NCI-H1417 treated with DMSO at 0.1 percent for 48 hours (cell line): ENCODE results near the gene SIK2.
A peak's percentile ranks its signal among the peaks of the same experiment; 100 is the strongest.

Experiments used
- DNase-seq: peaks from one replicate; lab custom pipeline; 2025; lab: John Stamatoyannopoulos, UW

SIK2 gene

DNA sequence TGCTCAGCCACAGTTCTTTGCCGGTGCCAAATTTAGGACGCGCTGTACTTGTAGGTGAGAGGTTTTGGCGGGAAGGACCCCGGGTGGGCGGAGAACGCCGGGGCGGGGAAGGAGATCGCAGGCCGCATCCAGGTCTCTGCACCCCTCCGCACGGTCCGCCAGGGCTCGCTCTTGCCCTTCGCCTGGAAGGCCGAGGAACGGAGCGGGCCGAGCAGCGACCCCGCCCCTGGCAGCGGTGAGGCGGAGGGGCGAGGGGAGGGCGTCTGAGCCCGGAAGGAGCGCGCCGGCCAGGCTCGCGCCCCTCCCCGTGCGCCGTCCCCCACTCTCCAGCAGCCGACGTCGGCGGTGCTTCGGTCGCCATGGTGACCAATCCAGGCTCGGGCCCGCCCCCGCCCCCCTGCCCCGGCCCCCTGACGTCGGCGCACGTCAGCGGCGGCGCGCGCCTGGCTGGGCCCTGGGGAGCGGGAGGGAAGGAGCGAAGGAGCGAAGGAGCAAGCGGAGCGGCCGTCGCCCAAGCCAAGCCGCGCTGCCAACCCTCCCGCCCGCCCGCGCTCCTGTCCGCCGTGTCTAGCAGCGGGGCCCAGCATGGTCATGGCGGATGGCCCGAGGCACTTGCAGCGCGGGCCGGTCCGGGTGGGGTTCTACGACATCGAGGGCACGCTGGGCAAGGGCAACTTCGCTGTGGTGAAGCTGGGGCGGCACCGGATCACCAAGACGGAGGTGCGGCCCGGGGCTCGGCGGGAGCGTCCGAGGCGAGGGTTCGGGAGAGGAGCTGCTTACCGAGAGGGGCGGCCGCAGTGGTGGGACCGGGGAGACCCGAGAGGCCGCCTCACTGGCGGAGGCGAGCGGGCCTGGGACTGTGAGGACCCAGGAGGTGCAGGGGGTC, at the start of gene SIK2:
TSS of gene SIK2 (plus strand) at position 471 of the 886 bp plus-strand sequence. CDS start at position 586, 115 bp downstream.
- peak; percentile 89 for DNase-seq

DNA sequence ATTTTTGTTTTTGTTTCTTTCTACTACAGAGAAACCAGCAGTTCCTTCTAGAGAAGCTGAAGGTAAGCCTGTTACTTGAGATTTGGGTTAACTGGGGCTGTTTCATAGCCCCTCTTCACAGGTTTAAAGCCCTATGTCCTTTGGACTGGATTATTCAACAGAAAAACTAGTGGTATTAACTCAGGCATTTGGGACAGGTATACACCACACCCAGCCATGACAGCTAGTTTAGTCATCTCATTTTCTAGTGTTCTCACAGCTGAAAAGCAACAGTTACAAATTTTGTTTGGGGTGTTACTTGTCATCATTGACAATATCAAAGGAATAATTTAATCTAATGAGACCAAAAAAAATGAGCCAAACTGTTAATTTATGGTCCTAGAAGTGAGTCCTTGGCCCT, 47.7 kb upstream of the SIK2 start:
- DNase-seq = no peak

DNA sequence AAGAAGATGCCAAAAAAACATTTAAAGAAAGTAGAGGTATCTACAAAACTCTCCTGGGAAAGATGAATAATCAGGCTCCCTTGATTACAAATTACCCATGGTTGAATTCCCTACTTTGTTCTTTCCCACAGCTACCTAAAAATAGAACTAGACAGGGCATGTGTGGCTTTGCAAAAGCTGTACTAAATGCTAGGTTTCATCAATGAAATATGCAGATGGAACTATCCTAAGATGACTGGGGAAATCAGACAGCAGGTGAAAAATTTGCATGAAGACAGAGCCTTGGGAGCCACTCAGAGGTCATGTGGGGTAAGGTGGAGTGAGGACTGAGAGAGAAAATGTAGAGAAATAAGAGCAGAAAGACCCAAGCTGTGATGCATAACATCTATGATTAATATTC, 47.0 kb upstream of the SIK2 start:
- no peak for DNase-seq

DNA sequence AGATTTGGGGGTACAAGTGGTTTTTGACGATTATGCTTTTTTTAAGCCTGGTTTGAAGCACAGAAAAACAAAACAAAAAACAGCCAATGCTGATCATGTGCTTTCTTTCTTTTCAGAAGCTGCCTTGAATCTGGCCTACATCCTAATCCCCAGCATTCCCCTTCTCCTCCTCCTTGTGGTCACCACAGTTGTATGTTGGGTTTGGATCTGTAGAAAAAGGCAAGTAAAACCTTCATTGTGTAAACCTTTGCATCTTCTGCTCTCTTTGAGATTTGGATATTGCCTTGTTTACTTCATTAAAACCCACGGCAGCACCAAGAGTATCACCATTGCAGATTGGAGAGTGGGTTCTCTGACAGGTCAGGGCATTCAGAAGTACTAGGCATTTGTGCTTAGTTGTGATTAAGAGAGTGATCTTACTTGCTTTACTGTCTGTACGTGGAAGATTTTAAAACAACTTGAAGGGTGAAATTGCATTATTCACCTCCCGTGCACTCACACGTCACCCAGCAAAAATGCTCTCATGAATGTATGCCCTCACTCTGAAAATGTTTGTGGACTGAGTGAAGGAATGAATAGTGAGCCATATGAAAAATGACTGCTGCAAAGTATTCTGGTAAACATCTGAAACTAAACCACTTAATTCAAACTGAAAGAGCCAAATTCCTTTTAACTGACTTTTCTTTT, 44.7 kb upstream of the SIK2 start:
- DNase-seq = no peak

DNA sequence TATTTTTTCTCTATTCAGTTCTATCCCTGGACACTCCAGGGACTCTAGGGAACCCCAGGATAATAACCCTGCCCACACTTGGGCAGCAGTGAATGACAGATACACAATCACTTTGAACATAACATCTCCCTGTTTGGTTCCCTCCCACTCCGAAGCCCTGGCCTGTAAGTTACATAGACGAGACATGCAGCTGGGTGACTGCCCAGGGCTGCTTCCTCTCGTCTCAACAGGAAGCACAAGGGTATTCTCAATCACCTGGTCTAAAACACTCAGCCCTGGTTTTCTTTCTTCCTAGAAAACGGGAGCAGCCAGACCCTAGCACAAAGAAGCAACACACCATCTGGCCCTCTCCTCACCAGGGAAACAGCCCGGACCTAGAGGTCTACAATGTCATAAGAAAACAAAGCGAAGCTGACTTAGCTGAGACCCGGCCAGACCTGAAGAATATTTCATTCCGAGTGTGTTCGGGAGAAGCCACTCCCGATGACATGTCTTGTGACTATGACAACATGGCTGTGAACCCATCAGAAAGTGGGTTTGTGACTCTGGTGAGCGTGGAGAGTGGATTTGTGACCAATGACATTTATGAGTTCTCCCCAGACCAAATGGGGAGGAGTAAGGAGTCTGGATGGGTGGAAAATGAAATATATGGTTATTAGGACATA, 42.3 kb upstream of the SIK2 start:
- no peak for DNase-seq

DNA sequence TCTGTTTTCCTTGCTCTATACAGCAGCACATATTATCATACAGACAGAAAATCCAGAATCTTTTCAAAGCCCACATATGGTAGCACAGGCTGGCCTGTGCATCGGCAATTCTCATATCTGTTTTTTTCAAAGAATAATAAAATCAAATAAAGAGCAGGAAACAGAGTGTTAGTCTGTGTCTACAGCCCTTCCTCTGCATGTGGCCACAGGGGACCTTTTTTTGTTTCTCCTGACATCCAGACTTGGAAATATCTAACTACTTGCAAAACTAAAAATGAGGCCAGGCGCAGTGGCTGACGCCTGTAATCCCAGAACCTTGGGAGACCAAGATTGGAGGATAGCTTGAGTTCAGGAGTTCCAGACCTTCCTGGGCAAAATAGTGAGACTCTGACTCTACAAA, 41.4 kb upstream of the SIK2 start:
- DNase-seq = no peak

DNA sequence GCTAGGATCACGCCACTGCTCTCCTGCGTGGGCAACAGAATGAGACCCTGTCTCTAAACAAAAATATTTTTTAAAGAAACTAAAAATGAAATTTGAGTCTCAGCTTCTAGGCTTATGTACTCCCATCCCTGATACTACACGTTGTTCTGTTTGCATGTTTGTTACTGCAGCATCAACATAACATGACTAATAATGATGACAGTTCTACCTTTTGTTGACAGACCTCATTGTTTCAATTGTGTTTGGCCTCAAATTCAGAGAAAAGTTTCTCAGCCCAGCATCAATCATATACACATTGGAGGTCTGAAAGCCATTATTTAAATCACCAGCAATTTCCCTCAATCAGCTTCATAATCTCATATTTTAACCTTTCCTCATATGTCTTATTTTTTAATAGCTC, 40.9 kb upstream of the SIK2 start:
- DNase-seq = no peak

DNA sequence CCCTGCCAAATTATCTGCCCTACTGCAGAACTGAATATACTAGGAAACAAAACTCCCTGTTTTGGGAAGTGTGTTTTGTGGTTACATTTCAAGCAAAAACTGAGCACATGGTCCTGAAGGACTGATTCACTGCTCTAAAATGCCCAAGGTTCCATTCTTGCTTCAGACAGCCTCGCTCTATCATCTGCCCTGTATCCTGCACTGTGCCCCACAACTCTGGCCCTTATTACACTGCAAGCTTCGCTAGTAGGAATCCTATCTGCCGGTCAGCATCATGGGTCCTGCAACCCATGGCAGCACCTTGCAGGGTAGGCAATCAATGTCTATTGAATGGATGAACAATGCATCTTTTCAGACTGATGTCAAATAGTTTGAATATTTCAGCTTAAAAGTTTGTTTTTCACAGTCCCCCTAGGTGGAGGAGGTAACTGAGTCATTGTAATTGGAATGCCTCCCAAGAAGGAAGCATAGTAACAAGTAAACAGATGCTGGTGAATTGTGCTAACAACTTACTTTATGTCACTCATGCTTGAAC, 40.4 kb upstream of the SIK2 start:
- DNase-seq = no peak

DNA sequence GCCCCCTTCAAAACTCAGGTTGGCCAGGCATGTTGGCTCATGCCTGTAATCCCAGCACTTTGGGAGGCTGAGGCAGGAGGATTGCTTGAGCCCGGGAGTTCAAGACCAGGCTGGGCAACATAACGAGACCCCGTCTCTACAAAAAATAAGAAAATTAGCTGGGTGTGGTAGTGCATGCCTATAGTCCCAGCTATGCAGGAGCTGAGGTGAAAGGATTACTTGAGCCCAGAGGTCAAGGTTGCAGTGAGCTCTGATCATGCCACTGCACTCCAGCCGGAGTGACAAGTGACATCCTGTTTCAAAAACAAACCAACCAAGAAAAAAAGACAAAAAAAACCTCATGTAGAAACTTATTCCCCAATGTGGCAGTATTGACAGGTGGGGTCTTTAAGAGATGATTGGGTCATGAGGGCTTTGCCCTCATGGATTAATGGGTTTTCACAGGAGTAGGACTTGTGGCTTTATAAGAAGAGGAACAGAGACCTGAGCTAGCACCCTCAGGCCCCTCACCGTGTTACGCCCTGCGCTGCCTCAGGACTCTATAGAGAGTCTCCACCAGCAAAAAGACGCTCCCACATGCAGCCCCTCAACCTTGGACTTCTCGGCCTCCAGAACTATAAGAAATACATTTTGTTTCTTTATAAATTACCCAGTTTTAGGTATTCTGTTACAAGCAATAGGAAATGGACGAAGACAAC, 39.4 kb upstream of the SIK2 start:
- DNase-seq = no peak

DNA sequence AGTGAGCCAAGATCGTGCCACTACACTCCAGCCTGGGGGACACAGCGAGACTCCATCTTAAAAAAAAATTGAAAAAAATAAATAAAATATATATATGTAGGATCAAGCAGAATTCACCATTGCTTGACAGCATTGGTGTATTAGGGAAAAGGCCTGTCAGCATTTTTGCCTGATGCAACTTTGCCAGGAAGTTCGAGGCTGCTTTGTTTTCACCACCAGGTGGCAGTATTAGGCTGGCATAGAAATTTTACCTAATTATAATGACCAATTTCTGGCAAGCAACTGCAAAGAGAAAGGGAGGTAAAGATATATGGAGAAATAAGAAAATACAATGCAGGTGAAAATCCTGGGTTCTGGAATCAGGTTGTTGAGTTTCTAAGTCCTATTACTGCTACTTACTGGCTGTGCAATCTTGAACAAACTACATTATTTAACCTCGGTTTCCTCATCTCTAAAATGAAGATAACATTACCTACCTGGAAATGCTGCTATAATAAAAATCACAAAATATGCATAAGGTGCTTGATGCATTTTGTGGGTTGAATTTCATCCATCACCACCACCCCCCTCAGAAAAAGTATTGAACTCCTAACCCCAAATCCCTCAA, 37.0 kb upstream of the SIK2 start:
- DNase-seq = peak; percentile 13

DNA sequence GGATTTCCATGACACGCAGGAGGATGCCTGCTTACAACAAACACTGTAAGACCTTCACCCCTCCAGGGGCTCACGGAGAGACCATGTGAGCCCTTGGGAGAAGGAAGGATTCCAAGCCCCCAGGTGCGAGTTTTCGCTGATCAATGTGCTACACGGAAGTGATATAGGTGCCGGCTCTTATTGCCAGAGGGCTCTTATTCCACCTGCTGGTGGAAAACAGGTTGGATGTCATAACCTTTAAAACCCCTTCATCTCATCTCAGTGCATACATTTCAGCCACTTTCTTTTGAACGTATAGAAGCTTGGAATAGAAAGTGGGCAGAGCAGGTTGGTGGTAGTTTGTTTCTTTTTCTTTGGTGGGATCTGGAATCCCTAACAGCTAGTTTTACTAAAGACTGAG, 35.9 kb upstream of the SIK2 start:
- DNase-seq = no peak

DNA sequence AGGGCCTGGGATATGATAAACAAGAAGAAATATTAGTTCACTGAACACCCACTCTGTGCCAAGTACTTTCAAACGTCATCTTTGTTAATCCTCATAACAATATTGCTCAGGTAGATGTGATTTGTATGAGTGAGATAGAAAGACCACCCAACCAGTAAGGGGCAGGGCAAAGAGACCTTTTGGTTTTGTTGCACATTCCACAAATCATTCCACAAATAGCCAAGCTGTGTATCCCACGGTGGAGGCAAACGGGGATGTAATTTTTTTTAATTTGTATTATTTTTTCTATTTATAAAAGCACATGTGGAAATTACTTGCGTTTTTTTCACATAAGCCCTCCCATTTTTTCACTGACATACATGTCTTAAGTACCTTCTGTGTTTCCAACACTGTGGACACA, 32.8 kb upstream of the SIK2 start:
- DNase-seq = no peak

DNA sequence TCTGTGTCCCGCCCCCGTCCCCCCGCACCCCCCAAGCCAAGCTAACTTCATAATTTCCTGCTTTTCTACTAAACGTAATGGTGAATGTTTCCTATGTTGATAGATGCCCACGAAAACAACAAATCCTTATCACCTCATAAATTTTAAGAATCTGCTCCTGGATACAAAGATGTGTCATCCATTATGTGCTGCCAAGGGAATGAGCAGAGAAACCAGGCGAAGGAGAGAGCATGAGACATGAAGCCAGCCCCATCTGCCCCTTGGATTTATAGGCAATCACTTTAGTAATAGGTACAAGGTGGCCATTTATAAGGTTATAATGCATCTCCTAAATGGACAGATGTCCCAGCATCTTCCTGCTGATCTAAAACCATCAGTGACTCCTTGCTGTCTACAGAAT, 31.5 kb upstream of the SIK2 start:
- no peak for DNase-seq

DNA sequence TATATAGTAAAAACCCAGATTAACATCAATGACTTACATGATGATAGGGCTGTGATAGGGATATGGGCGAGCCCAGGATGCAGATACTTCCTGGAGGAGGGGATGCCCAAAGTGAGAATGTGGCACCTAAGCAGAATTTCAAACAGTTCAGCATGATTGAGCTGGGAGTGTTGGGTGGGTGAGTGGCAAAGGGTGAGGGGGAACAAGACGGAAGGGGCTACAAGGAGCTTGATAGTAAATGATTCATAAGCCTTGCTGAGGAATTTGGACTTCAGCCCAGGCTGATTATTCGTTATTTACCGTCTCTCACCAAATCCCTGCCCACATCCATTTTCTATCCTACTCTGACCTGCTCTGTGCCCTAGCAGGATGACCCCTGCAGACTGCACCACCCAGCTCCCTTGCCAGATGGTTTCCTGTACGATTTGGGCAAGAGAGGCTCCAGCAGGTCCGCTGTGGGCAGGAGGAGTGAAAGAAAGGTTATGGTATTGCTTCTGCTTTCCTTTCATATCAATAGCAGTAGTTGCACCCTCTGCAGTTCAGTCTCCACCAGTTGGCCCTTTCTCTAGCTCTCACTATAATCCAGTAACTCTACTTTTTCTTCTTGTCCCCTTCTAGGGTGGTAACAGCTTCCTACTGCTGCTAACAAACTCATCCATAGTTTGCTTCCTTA, 30.3 kb upstream of the SIK2 start:
- no peak for DNase-seq

DNA sequence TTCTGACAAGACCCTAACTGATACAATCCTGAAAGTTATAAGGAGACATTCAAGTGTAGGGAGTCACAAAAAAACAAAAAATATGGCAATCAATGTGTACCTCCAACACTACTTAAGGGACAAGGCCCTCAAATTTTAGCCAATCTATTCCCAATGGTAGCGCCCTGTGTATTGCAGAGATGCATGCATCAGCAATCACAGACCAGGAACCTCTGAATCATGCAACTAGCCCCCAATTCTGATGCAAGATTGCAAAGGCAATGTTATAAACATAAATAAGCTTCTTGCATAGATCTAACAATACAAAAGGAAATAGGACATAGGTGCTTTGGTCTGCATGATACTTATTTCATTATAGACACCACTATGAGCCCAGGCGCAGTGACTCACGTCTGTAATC, 29.7 kb upstream of the SIK2 start:
- DNase-seq = no peak

DNA sequence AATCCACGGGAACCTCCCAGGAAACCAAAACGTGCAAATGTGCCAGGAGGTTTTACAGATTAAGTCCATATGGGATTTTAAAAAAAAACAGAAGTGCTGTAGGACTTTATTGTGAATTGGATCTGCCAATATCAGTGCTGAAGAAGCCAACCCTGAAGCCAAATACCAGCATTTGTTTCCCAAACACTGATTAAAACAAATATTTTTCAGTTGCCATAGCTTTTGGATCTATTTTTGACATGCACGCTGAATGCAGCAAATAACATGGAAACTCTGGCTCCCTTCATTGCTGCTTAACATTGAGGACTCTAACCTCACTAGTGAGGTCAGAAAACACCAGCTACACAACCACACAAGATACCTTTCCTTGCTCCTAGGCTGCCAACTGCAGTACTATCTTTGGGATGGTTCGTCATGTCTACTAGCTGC, 28.4 kb upstream of the SIK2 start:
- no peak for DNase-seq

DNA sequence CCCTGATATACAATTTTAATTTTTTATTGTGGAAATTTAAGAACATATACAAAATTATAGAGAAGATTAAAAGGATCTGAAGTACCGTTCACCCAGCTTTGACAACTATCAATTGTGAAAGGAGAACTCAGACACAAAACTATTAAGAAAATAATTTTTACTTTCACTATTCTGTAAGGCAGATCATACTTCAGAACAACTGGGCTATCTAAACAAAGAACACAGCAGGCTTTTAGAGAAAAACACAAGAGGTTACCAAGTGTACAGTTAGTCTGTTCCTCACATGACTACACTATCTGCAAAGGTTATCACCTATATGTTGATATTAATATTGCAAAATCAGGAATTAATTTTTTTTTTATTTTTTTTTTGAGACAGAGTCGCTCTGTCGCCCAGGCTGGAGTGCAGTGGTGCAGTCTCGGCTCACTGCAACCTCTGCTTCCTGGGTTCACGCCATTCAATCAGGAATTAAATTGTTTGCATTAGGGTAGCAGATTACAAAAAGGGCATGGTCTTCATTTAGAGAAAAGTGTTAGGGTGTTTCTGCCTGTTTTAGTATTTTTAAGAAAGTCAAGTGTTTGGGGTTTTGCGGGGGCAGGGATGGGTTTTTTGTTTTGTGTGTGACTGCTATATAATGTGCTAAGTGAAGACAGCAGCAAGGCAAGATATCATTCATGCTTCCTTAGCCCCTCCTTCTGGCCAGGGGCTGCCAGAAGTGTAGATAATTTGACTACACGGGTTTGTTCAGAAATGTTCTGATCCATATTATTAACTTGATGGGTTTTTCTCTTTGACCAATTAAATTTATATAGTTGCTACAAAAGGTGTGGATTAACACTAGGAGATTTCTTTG, 27.6 kb upstream of the SIK2 start:
- no peak for DNase-seq

DNA sequence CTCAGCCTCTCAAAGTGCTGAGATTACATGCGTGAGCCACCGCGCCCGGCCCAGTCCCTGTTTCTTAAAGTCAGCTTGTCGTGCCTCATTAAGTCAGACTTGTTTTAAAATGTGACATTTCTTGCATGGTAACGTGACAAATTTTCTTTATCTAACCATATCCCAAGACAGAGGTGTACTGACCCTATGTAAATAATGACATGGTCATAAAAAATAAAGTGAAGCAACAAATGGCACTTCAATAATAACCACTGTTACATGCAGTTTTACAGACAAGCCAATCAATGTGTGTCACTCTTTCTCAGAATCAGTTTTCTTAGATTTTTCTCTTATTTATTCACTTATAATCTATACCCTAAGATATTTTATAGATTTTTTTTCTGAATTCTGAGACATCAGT, 26.5 kb upstream of the SIK2 start:
- DNase-seq = no peak

DNA sequence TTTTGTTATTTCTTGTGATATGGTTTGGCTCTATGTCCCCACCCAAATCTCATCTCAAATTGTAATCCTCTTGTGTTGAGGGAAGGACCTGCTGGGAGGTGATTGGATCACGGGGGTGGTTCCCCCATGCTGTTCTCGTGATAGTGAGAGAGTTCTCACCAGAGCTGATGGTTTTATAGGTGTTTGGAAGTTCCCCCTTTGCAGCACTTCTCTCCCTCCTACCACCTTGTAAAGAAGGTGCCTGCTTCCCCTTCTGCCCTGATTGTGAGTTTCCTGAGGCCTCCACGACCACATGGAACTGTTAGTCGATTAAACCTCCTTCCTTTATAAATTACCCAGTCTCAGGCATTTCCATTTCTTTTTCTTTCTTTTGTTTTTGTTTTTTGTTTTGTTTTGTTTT, 24.4 kb upstream of the SIK2 start:
- no peak for DNase-seq

DNA sequence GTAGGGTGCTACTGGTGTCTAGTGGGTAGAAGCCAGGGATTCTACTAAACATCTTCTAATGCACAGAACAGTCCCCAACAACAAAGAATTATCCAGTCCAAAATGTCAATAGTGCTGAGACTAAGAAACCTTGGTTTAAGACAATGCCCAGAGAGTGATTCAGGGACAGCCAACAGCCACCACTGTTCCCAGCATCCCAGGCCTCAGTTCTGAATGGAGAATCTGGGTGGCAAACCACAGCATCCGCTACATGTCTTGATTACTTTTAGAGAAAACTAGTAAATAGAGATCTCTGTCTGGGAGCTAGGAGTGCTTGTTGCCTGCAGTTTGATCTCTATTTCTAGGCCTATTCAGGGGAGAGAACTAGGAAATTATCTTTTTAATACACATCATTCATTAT, 20.9 kb upstream of the SIK2 start:
- no peak for DNase-seq
